K562 (cell line): ENCODE data around the gene C1orf94.

Experiments used
- REST ChIP-seq, 2 experiments: fragments of 450-650 bp; formaldehyde crosslinking in 1 of 2; IDR thresholded peaks; 2 replicates each; pipeline versions ENCODE4 v1.4.0 to v1.6.1; 2014 to 2020; ENCODE audit warnings: mild to moderate bottlenecking in 2 of 2, borderline replicate concordance in 1 of 2, low read depth in 1 of 2
- SP1 ChIP-seq: sonication (generic); formaldehyde crosslinking; IDR thresholded peaks from 2 replicates; pipeline ENCODE4 v1.8.1; 2022; ENCODE audit warnings: mild to moderate bottlenecking, missing genetic modification reagents

GRCh38 chr1:34245967-34246366, 69.3 kb downstream of the C1orf94 start:
- TF ChIP-seq SP1 (no peak), REST (IDR thresholded peaks at IDR 0.05; ENCODE audit: borderline replicate concordance) (no peak), REST (CRISPR knock-in tag; IDR thresholded peaks at IDR 0.05; ENCODE audit: low read depth) (no peak)
